GM12872 (cell line): ENCODE results near the gene LSP1.

ENCODE experiments used
- CTCF ChIP-seq: IDR thresholded peaks from 3 replicates; pipeline ENCODE4 v1.5.1; 2011; ENCODE audit warnings: low read depth, mild to moderate bottlenecking, low read length, moderate library complexity; ENCODE audit not compliant: insufficient read depth

Gene LSP1

DNA sequence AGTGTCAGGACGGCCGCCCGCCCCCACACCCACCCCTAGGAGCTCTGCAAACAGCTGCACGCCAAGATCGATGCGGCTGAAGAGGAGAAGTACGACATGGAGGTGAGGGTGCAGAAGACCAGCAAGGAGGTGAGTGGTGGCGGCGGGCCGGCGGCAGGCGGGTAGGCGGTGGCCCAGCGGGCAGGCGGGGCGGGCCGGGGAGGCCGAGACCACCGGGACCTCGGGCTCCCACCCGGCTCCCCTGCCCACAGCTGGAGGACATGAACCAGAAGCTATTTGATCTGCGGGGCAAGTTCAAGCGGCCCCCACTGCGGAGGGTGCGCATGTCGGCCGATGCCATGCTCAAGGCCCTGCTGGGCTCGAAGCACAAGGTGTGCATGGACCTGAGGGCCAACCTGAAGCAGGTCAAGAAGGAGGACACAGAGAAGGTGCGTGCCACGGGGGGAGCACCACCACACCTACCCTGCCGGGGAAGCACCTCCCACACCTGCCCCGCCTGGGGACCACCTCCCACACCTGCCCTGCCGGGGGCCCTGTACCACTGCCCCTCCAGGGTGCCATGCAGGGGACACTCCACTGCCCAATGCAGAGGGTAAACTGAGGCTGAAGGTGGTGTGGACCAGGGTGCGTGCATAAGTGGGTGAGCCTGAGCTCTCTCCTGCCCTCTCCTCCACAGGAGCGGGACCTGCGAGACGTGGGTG is 12.0 kb upstream of the LSP1 start:
- TF ChIP-seq CTCF, result no peak

DNA sequence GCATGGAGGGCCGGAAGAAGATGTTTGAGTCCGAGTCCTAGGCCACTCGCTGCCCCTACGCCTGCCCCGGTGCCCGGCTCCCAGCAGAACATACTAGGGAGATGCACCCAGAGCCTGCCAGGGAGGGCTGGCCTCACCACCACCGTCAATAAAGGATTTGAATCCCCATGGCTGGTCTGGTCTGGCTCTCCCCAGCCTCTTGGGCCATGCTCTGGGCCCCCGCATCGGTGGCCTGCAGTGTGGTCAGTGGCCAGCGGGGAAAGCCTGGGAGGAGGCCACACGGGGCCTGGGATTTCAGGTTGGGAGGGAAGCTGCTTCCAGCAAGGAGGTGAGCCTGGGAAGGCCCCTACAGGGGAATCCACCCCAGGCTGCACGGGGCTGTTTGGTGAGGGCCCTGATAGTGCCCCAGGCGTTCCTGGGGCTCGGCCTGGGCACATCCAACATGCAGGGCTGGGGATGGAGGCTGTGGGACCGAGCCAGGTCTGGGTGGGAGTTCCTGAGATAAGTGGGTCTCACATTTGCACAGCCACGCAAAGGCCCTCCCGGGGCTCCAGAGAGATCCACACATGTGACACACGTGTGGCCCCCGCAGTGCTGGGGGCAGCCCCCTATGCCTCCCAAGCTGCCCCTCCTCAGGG is 11.3 kb upstream of the LSP1 start:
- no peak for TF ChIP-seq CTCF

DNA sequence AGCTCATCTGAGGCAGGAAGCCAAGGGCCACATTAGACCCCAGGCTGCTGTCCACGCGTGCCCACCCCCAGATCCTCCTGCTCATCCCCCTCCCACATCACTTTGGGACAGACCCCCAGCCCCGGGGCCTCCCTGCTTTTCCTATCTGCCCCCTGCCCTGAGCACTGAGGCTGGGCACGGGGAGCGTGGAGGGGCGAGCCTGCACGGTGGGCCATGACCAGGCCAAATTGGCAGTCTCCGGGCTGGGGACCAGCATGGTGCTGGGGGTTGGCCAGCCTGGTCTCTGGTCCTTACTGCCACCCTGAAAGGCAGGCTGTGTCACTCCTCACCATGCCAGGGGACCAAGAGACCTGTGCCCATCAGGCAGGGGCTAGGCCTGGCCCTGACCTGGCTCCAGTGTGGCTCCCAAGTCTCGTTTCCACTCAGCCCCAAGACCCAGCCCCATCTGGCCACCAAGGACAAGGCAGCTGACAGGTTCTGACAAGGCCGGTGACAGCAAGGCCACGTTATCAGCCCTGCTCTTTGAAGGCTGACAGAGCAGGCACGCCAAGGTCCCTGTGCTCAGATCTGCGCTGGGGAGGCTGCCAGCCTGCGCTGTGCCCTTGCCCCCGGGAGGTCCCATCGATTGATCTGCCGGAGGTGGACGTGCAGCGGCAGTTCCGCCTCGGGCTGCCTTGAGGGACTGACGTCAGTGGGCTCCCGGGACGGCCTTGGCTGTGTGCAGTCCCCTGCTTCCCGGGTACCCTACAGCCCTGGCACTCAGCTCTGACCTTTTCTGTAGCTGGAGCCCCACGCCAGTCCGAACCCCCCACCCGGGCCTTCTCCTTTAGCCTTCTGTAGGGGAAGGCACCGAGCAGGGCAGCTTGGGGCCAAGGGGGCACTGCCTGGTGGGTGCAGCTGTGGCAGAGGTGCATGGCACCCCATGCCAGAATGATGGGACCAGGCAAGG is 10.5 kb upstream of the LSP1 start:
- no peak for TF ChIP-seq CTCF

DNA sequence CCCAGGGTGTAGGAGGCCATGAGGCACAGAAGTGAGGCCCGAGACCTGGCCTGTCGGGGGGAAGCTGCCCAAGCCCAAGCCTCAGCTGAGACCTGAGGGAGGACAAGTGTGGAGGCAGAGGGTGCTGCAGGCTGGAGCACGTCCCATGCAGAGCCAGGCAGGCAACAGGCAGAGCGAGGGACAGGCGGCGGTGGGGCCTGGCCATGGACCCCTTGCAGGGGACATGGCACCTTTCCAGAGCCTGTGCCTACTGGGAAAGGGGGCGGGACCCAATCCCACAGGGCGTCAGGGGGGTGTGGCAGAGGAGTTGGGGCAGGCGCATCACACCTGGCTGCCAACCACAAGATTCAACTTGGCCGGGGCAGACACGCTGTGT is 9.8 kb upstream of the LSP1 start:
- no peak for TF ChIP-seq CTCF

DNA sequence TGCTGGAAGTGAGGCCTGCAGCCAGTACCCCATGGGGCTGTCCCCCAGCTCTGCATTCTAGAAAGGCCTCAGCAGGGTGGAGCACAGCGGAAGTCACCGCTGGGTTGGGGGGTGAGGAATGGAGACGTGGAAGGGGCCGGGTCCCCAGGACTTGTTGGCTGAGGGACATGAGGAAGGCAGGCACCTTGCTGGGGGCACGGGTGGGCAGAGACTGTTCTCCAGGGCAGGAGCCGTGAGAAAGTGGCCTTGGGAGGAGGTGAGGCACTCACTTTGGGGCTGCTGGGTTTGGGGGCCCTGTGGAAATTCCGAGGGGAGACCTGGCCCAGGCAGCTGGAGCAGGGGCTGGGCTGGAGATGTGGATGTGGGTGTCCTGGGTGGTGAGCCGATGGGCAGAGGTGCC is 9.1 kb upstream of the LSP1 start:
- TF ChIP-seq CTCF, result no peak

GRCh38 chr11:1844221-1845094 is 8.4 kb upstream of the LSP1 start:
- no peak for TF ChIP-seq CTCF
